Epithelial cell of prostate (primary cell): ENCODE data around the gene MSS51.
"Not testable (repeated sequence)": the region's sequence is repeated elsewhere in the genome, so short reads cannot be mapped to it uniquely, and the experiment has no call there.

Experiments used
- DNase-seq: peaks from one replicate; pipeline ENCODE4 v3.0.0-alpha.2; 2011; ENCODE audit warnings: low read depth, low spot score
- H3K27ac ChIP-seq: fragments of 450-650 bp; 2 replicates; pipeline ENCODE4 v1.5.1; 2017; ENCODE audit warnings: mild to moderate bottlenecking

MSS51 gene

GRCh38 chr10:73416571-73416970, 16.8 kb downstream of the MSS51 start:
- no peak for DNase-seq
- H3K27ac ChIP-seq = no peak overlapping the region

GRCh38 chr10:73414230-73414945, 19.0 kb downstream of the MSS51 start:
- DNase-seq = peak; percentile 26
- H3K27ac ChIP-seq = peak overlapping the region; percentile 95

GRCh38 chr10:73413528-73414229, 19.7 kb downstream of the MSS51 start, which contains the start of gene ANXA7:
Gene ANXA7 (minus strand): TSS chr10:73414058. CDS start chr10:73400856, 13,202 bp downstream.
- H3K27ac ChIP-seq = peak within 1 kb of the TSS; percentile 95
- DNase-seq = peak; percentile 29

GRCh38 chr10:73413108-73413527, 20.2 kb downstream of the MSS51 start:
- H3K27ac ChIP-seq = peak overlapping the region; percentile 95
- peak; percentile 2 for DNase-seq

- H3K27ac ChIP-seq = no peak overlapping the region
- DNase-seq = no peak
Observed at GRCh38 chr10:73410897-73411296, 22.5 kb downstream of the MSS51 start.

GRCh38 chr10:73408978-73409521, 24.3 kb downstream of the MSS51 start:
- no peak overlapping the region for H3K27ac ChIP-seq
- DNase-seq = no peak

GRCh38 chr10:73408061-73408460, 25.3 kb downstream of the MSS51 start:
- DNase-seq = no peak
- no peak overlapping the region for H3K27ac ChIP-seq

GRCh38 chr10:73407495-73407894, 25.9 kb downstream of the MSS51 start:
- no peak for DNase-seq

GRCh38 chr10:73406846-73407245, 26.5 kb downstream of the MSS51 start:
- no peak overlapping the region for H3K27ac ChIP-seq
- no peak for DNase-seq

More at GRCh38 chr10:73407495-73407894, 25.9 kb downstream of the MSS51 start:
- H3K27ac ChIP-seq = no peak overlapping the region

- H3K27ac ChIP-seq = no peak overlapping the region
Observed at GRCh38 chr10:73405556-73405955, 27.8 kb downstream of the MSS51 start.

GRCh38 chr10:73404690-73405089, 28.7 kb downstream of the MSS51 start:
- H3K27ac ChIP-seq = no peak overlapping the region
- no peak for DNase-seq

More at GRCh38 chr10:73405556-73405955, 27.8 kb downstream of the MSS51 start:
- no peak for DNase-seq

GRCh38 chr10:73401636-73402035, 31.7 kb downstream of the MSS51 start:
- H3K27ac ChIP-seq = no peak overlapping the region

GRCh38 chr10:73399063-73399462, 34.3 kb downstream of the MSS51 start:
- no peak overlapping the region for H3K27ac ChIP-seq
- DNase-seq = no peak

More at GRCh38 chr10:73401636-73402035, 31.7 kb downstream of the MSS51 start:
- DNase-seq = no peak

- H3K27ac ChIP-seq = no peak overlapping the region
- DNase-seq = no peak
Observed at GRCh38 chr10:73398024-73398423, 35.3 kb downstream of the MSS51 start.

- DNase-seq, H3K27ac ChIP-seq: not testable (repeated sequence)
Observed at GRCh38 chr10:73394325-73394724, 39.0 kb downstream of the MSS51 start.

- no peak overlapping the region for H3K27ac ChIP-seq
- no peak for DNase-seq
Observed at GRCh38 chr10:73388228-73388627, 45.1 kb downstream of the MSS51 start.

- no peak for DNase-seq
- H3K27ac ChIP-seq = no peak overlapping the region
Observed at GRCh38 chr10:73386583-73386982, 46.8 kb downstream of the MSS51 start.

GRCh38 chr10:73379064-73379748, 54.2 kb downstream of the MSS51 start:
- no peak for DNase-seq
- no peak overlapping the region for H3K27ac ChIP-seq

- peak overlapping the region; percentile 66 for H3K27ac ChIP-seq
- DNase-seq = peak; percentile 51
Observed at GRCh38 chr10:73376679-73377078, 56.7 kb downstream of the MSS51 start.
